ENCODE results near the gene RTP2. TPM values are rescaled to one million over a fixed set of nuclear protein-coding genes. Genes with fewer than 3 reads are reported as not detected.

The RTP2 gene
- total and polyA plus RNA-seq, 8 donors: not detected

GRCh38 chr3:187662848-187663409 lies 39.4 kb downstream of the RTP2 start:
- no peaks in the 10 kb centered on the region for H3K36me3 ChIP-seq
- ATAC-seq (no peak), DNase-seq (no peak)
- no peak overlapping the region for H3K27ac ChIP-seq
- no peak for TF ChIP-seq CTCF (IDR thresholded peaks at IDR 0.05)
- peaks cover 0 to 7% of the 10 kb centered on the region in 2 donors for H3K4me1 ChIP-seq
- no peaks in the 10 kb centered on the region for H3K9me3 ChIP-seq
- no peak overlapping the region for H3K4me3 ChIP-seq
- peaks cover 0 to 16% of the 10 kb centered on the region in 2 donors for H3K27me3 ChIP-seq
- intact Hi-C loops (cut with DNase I): no loop called here

GRCh38 chr3:187661267-187661666 lies 41.1 kb downstream of the RTP2 start:
- ATAC-seq (no peak), DNase-seq (no peak)
- Histone ChIP-seq H3K36me3 (no peaks in the 10 kb centered on the region), H3K27ac (no peak overlapping the region), H3K4me1 (peaks cover 0 to 7% of the 10 kb centered on the region in 2 donors), H3K9me3 (no peaks in the 10 kb centered on the region), H3K4me3 (no peak overlapping the region), H3K27me3 (peaks cover 0 to 9% of the 10 kb centered on the region in 2 donors)
- intact Hi-C loops (cut with DNase I): no loop called here
- TF ChIP-seq CTCF (IDR thresholded peaks at IDR 0.05): no peak

- intact Hi-C loops (cut with DNase I): no loop called here
- no peak for DNase-seq
- Histone ChIP-seq H3K27me3 (peaks cover 4 to 55% of the 10 kb centered on the region in 2 donors), H3K9me3 (no peaks in the 10 kb centered on the region), H3K4me1 (no peaks in the 10 kb centered on the region), H3K27ac (no peak overlapping the region), H3K4me3 (no peak overlapping the region), H3K36me3 (no peaks in the 10 kb centered on the region)
- no peak for TF ChIP-seq CTCF (IDR thresholded peaks at IDR 0.05)
- ATAC-seq: no peak
Measured at GRCh38 chr3:187651282-187651681, 51.1 kb downstream of the RTP2 start.

Other genes starting within 250 kb of the RTP2 start
- gene SST, start 32.2 kb downstream of the RTP2 start, total RNA-seq: not detected
- 1 to 10 TPM in 2 of 6 donors, under 1 TPM in 4; 0.46 to 2.1 (median 0.65) TPM for gene SST, start 32.2 kb downstream of the RTP2 start, polyA plus RNA-seq (ENCODE audit: insufficient read length in 6 of 6)
- gene BCL6, start 42.9 kb upstream of the RTP2 start, total RNA-seq: 100 to 1,000 TPM in 1 of 2 donors, 10 to 100 TPM in 1; 79.9 to 160 TPM
- gene BCL6, start 42.9 kb upstream of the RTP2 start, polyA plus RNA-seq (ENCODE audit: insufficient read length in 6 of 6): 10 to 100 TPM; 12.6 to 18.6 (median 15.8) TPM